ENCODE data around the gene HOXB4.

Gene HOXB4

DNA sequence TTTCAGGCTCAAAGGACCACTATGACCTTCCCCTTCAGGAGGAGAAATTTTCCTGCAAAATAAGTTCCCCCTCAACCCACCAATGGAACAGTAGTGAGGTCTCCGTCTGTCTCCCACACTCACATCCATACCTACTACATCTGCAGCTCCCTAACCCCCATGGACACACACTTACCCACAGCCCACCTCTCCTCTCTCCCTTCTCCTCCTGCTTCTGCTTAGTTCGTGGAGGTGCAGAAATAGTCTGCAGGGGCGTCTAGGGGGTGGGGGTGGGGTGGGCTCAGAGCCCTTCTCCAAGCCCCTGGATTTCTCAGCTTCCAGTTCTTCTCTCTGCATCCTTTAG lies 8.9 kb downstream of the HOXB4 start:
- H3K27me3 ChIP-seq (replicated peaks; ENCODE audit: control insufficient read depth, insufficient read depth, low read length, poor library complexity, severe bottlenecking): no peaks in the 10 kb centered on the region
- no peak overlapping the region for H3K27ac ChIP-seq (ENCODE audit: insufficient read depth, low read length, poor library complexity, severe bottlenecking)
- no peaks in the 10 kb centered on the region for H3K36me3 ChIP-seq (ENCODE audit: control insufficient read depth, insufficient read depth, low read length)
- DNase-seq: no peak
- H3K4me1 ChIP-seq (ENCODE audit: control insufficient read depth, insufficient read depth, low read length, poor library complexity, severe bottlenecking): no peaks in the 10 kb centered on the region
- no peak overlapping the region for H3K4me3 ChIP-seq (ENCODE audit: insufficient read depth, low read depth, low read length, poor library complexity, severe bottlenecking)
- H3K9me3 ChIP-seq (ENCODE audit: control insufficient read depth, low read length): no peaks in the 10 kb centered on the region

DNA sequence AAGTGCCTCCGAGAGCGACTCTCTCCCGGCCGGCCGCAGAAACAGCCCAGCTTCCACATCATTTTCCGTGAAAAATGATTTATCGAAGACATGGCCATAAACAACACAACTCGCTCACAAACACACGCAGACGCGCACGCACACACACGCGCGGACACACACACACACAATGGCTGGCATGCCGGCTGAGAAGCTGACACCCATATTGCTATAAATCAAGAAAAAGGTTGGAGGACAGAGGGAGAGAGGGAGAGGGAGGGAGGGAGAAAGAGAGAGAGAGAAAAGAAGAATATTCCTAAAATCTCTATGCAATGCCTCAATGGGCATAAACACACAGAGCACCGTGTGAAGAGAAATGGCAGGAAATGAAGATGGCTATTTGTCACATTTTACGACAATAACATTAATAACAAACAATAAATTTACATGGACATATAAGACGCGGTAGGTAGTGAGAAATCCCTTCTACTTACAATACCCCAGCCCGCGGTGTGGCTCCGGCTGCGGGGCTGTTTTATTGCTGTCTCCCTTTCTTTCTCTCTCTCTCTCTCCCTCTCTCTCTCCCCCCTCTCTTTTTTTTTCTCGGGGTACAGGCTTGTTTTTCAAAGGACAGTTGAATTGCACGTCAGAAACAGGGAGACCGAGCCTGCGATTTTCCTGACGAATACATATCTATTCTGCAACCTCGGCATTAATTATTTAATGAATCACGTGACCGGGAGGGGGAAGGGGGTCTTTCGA lies 9.5 kb downstream of the HOXB4 start:
- Histone ChIP-seq H3K27me3 (replicated peaks; ENCODE audit: control insufficient read depth, insufficient read depth, low read length, poor library complexity, severe bottlenecking) (no peaks in the 10 kb centered on the region), H3K4me1 (ENCODE audit: control insufficient read depth, insufficient read depth, low read length, poor library complexity, severe bottlenecking) (no peaks in the 10 kb centered on the region)
- DNase-seq: no peak

DNA sequence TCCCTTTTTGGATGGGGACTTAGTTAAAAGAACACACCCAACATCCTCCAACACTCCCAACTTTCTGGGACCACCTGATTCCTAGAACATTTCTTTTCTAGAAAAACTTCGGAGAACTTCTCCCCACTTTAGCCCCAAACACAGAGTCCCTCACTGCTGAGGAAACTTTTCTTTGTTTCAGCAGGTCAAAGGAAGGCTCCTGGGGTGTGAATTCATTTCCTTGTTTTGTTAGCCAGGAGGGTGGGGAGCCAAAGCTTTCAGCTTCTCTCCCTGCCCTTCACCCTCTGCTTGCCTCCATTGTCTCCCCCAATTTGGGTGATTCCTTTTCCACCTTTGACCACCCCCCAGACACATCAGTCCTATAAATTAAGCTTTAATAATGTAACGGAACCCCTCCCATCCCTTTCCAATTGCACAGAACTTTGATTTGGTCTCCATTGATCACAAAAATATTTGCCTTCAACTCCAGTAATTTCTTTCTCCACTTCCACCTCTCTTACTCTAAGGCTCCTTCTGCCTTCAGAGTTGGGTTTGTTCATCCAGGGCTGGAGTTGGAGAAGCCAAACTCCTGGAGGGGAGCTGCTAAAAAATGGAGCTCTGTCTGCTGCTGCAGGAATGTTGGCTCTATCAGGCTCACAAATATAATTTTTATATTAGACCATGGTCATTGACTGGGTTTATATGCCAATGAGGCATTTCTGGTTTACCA lies 10.3 kb downstream of the HOXB4 start:
- H3K27ac ChIP-seq (ENCODE audit: insufficient read depth, low read length, poor library complexity, severe bottlenecking): no peak overlapping the region
- H3K4me1 ChIP-seq (ENCODE audit: control insufficient read depth, insufficient read depth, low read length, poor library complexity, severe bottlenecking): no peaks in the 10 kb centered on the region
- no peak for DNase-seq
- no peak overlapping the region for H3K4me3 ChIP-seq (ENCODE audit: insufficient read depth, low read depth, low read length, poor library complexity, severe bottlenecking)
- no peaks in the 10 kb centered on the region for H3K9me3 ChIP-seq (ENCODE audit: control insufficient read depth, low read length)
- no peaks in the 10 kb centered on the region for H3K36me3 ChIP-seq (ENCODE audit: control insufficient read depth, insufficient read depth, low read length)
- H3K27me3 ChIP-seq (replicated peaks; ENCODE audit: control insufficient read depth, insufficient read depth, low read length, poor library complexity, severe bottlenecking): no peaks in the 10 kb centered on the region

More for the DNA sequence above, 9.5 kb downstream of the HOXB4 start:
- H3K4me3 ChIP-seq (ENCODE audit: insufficient read depth, low read depth, low read length, poor library complexity, severe bottlenecking): no peak overlapping the region
- H3K27ac ChIP-seq (ENCODE audit: insufficient read depth, low read length, poor library complexity, severe bottlenecking): no peak overlapping the region
- H3K36me3 ChIP-seq (ENCODE audit: control insufficient read depth, insufficient read depth, low read length): no peaks in the 10 kb centered on the region
- H3K9me3 ChIP-seq (ENCODE audit: control insufficient read depth, low read length): no peaks in the 10 kb centered on the region

DNA sequence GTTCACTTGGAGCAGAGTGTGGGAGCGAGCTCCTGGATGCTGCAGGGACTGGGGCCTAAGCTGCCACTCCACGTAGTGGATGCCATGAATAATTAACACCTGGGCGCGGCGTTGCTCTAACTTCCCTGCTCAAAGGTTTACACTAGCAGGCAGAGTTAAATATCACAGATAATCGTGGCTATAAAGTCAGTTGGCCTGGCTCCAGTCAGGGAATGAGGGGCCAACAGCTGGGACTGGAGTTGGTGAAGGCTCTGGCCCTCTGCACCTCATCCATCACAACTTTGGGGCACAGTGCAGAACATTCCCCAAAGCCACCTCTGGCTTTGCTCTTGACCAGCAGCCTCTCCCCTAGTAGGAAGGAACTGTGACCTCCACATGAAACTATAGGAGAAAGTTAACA lies 10.9 kb downstream of the HOXB4 start:
- no peak overlapping the region for H3K4me3 ChIP-seq (ENCODE audit: insufficient read depth, low read depth, low read length, poor library complexity, severe bottlenecking)
- DNase-seq: no peak
- H3K9me3 ChIP-seq (ENCODE audit: control insufficient read depth, low read length): no peaks in the 10 kb centered on the region
- H3K27me3 ChIP-seq (replicated peaks; ENCODE audit: control insufficient read depth, insufficient read depth, low read length, poor library complexity, severe bottlenecking): no peaks in the 10 kb centered on the region
- H3K27ac ChIP-seq (ENCODE audit: insufficient read depth, low read length, poor library complexity, severe bottlenecking): no peak overlapping the region
- no peaks in the 10 kb centered on the region for H3K4me1 ChIP-seq (ENCODE audit: control insufficient read depth, insufficient read depth, low read length, poor library complexity, severe bottlenecking)
- no peaks in the 10 kb centered on the region for H3K36me3 ChIP-seq (ENCODE audit: control insufficient read depth, insufficient read depth, low read length)

DNA sequence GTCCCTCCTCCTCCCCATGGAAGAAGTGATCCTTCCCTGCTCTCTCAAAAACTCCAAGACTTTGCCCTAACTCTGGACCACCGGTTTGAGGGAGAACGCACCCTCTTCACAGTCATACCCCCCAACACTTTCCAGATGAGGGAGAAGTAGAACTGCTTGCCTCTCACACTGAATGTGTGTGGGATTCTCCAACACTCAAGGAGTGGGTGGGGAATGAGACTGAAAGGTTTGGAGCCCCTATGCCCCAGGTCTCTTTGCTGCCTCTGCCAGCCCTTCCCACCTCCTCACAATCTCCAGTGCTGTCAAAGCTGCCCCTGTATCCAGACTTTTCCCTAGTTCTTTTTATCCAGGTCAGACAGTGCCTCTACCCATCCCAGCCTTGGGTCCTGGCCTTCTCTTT lies 11.4 kb downstream of the HOXB4 start:
- Histone ChIP-seq H3K9me3 (ENCODE audit: control insufficient read depth, low read length) (no peaks in the 10 kb centered on the region), H3K36me3 (ENCODE audit: control insufficient read depth, insufficient read depth, low read length) (no peaks in the 10 kb centered on the region), H3K27ac (ENCODE audit: insufficient read depth, low read length, poor library complexity, severe bottlenecking) (no peak overlapping the region), H3K4me3 (ENCODE audit: insufficient read depth, low read depth, low read length, poor library complexity, severe bottlenecking) (no peak overlapping the region), H3K4me1 (ENCODE audit: control insufficient read depth, insufficient read depth, low read length, poor library complexity, severe bottlenecking) (no peaks in the 10 kb centered on the region), H3K27me3 (replicated peaks; ENCODE audit: control insufficient read depth, insufficient read depth, low read length, poor library complexity, severe bottlenecking) (no peaks in the 10 kb centered on the region)
- DNase-seq: no peak

DNA sequence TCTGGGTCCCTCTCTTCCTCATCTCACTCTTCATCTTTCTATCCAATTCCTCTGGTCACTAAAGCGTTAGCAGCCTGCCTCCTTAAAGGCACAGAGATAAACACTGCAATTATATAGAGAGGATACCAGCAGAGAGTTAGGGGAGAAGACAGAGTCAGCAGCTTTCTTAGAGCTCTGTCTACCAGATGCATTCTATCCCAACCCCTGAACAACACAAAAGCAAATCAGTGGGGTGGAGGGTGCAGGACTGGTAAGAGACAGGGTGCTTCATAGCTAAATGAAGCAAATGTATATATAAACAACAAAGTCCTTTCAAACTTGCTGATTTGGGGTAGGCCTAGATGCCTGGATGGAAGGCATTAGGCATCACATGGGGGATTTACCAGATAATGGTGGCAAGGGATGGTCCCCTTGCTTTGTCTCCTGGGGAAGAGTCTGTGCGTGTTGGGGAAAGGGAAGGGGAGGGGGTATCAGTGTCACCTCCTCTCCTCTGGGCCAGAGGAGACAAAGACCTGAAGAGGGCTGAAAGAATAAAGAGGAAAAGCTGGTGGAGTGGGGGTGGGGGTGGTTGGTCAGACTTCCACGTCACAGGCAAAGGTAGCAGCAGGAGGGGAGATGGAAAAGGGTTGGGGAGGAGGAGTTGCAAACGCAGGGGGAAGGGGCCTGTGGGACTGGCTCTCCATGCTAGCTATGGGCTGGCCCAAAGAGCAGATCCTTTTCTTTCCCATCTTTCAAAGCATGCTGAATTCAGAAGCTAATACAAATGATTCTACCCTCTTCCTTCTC lies 12.0 kb downstream of the HOXB4 start:
- Histone ChIP-seq H3K27me3 (replicated peaks; ENCODE audit: control insufficient read depth, insufficient read depth, low read length, poor library complexity, severe bottlenecking) (no peaks in the 10 kb centered on the region), H3K27ac (ENCODE audit: insufficient read depth, low read length, poor library complexity, severe bottlenecking) (no peak overlapping the region), H3K36me3 (ENCODE audit: control insufficient read depth, insufficient read depth, low read length) (no peaks in the 10 kb centered on the region), H3K9me3 (ENCODE audit: control insufficient read depth, low read length) (no peaks in the 10 kb centered on the region), H3K4me1 (ENCODE audit: control insufficient read depth, insufficient read depth, low read length, poor library complexity, severe bottlenecking) (no peaks in the 10 kb centered on the region), H3K4me3 (ENCODE audit: insufficient read depth, low read depth, low read length, poor library complexity, severe bottlenecking) (no peak overlapping the region)
- DNase-seq: no peak

DNA sequence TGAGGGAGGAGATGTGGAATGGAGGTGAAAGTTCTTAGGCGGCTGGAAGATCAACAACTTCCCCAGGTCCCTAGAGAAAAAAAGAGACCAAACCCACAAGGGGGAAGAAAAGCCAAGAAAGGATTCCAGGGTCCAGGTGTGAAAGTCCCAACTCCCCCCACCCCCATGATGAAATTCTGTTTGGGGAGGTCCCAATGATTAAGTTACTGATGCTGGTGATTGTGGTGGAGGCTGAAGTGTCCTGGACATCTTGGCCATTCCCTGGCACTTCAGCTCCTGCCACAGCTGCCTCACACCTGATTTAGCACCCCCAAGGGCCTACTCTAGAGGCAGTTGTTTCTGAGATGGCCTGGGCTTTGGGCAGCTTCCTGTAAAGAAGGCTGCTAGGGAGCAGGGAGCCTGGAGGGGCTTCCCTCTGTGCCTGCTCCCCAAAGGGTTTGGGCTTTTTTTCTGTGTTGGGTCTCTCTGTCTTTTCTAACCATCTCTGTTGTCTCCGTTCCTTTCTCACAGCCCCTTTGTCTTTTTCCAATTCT lies 13.1 kb downstream of the HOXB4 start:
- Histone ChIP-seq H3K9me3 (ENCODE audit: control insufficient read depth, low read length) (no peaks in the 10 kb centered on the region), H3K36me3 (ENCODE audit: control insufficient read depth, insufficient read depth, low read length) (no peaks in the 10 kb centered on the region), H3K4me3 (ENCODE audit: insufficient read depth, low read depth, low read length, poor library complexity, severe bottlenecking) (no peak overlapping the region), H3K27me3 (replicated peaks; ENCODE audit: control insufficient read depth, insufficient read depth, low read length, poor library complexity, severe bottlenecking) (no peaks in the 10 kb centered on the region), H3K4me1 (ENCODE audit: control insufficient read depth, insufficient read depth, low read length, poor library complexity, severe bottlenecking) (no peaks in the 10 kb centered on the region), H3K27ac (ENCODE audit: insufficient read depth, low read length, poor library complexity, severe bottlenecking) (no peak overlapping the region)
- no peak for DNase-seq

- Histone ChIP-seq H3K4me3 (ENCODE audit: insufficient read depth, low read depth, low read length, poor library complexity, severe bottlenecking) (no peak overlapping the region), H3K9me3 (ENCODE audit: control insufficient read depth, low read length) (no peaks in the 10 kb centered on the region), H3K36me3 (ENCODE audit: control insufficient read depth, insufficient read depth, low read length) (no peaks in the 10 kb centered on the region), H3K27ac (ENCODE audit: insufficient read depth, low read length, poor library complexity, severe bottlenecking) (no peak overlapping the region), H3K27me3 (replicated peaks; ENCODE audit: control insufficient read depth, insufficient read depth, low read length, poor library complexity, severe bottlenecking) (no peaks in the 10 kb centered on the region), H3K4me1 (ENCODE audit: control insufficient read depth, insufficient read depth, low read length, poor library complexity, severe bottlenecking) (no peaks in the 10 kb centered on the region)
- DNase-seq: no peak
Measured at GRCh38 chr17:48564188-48565021, 13.7 kb downstream of the HOXB4 start.

GRCh38 chr17:48563867-48564187 lies 14.3 kb downstream of the HOXB4 start:
- Histone ChIP-seq H3K27ac (ENCODE audit: insufficient read depth, low read length, poor library complexity, severe bottlenecking) (no peak overlapping the region), H3K4me3 (ENCODE audit: insufficient read depth, low read depth, low read length, poor library complexity, severe bottlenecking) (no peak overlapping the region), H3K27me3 (replicated peaks; ENCODE audit: control insufficient read depth, insufficient read depth, low read length, poor library complexity, severe bottlenecking) (no peaks in the 10 kb centered on the region), H3K36me3 (ENCODE audit: control insufficient read depth, insufficient read depth, low read length) (no peaks in the 10 kb centered on the region), H3K4me1 (ENCODE audit: control insufficient read depth, insufficient read depth, low read length, poor library complexity, severe bottlenecking) (no peaks in the 10 kb centered on the region), H3K9me3 (ENCODE audit: control insufficient read depth, low read length) (no peaks in the 10 kb centered on the region)
- DNase-seq: no peak
